A673 (cell line): ENCODE data around the gene NCOR1. TPM values are rescaled to one million over a fixed set of nuclear protein-coding genes. Genes with fewer than 3 reads are reported as not detected.
A peak's percentile ranks its signal among the peaks of the same experiment; 100 is the strongest.
"Not testable (repeated sequence)": the region's sequence is repeated elsewhere in the genome, so short reads cannot be mapped to it uniquely, and the experiment has no call there.

Source experiments
- BruUV-seq: library from RNA; stranded (reverse); fragments of 400-500 nt; replicated peaks from 2 replicates; lab custom pipeline; 2021; lab: Mats Ljungman, UMichigan
- CTCF ChIA-PET: fragments of 300-600 bp; sonication (Branson Sonifier 250); formaldehyde crosslinking; loops from one replicate; lab custom pipeline; 2022; ENCODE audit warnings: antibody characterized with exemption; lab: Charles Lee
- POLR2A ChIA-PET: fragments of 300-600 bp; sonication (Branson Sonifier 250); formaldehyde crosslinking; loops from one replicate; lab custom pipeline; 2022; ENCODE audit warnings: antibody characterized with exemption; ENCODE audit not compliant: low non-redundant PET; lab: Charles Lee
- DNase-seq: peaks from one replicate; pipeline ENCODE4 v3.0.0-alpha.2; 2015; ENCODE audit warnings: low spot score
- H3K27ac ChIP-seq: fragments of 200-600 bp; sonication (generic); 2 replicates; pipeline ENCODE4 v1.5.1; 2016; ENCODE audit warnings: mixed run types, low read depth, mild to moderate bottlenecking, mixed read lengths, antibody characterized with exemption, low read length; ENCODE audit not compliant: poor library complexity, severe bottlenecking
- H3K27me3 ChIP-seq: fragments of 200-600 bp; sonication (generic); replicated peaks from 2 replicates; pipeline ENCODE4 v1.6.1; 2017; ENCODE audit warnings: mixed run types, low read depth, mild to moderate bottlenecking, mixed read lengths, antibody characterized with exemption, low read length; ENCODE audit not compliant: insufficient read depth, poor library complexity
- H3K36me3 ChIP-seq: fragments of 200-600 bp; sonication (generic); 2 replicates; pipeline ENCODE4 v1.6.1; 2016; ENCODE audit warnings: mixed run types, mild to moderate bottlenecking, mixed read lengths, antibody characterized with exemption, low read length; ENCODE audit not compliant: insufficient read depth, poor library complexity, severe bottlenecking
- H3K4me1 ChIP-seq: fragments of 200-600 bp; sonication (generic); 2 replicates; pipeline ENCODE4 v1.6.1; 2017; ENCODE audit warnings: mixed run types, mild to moderate bottlenecking, mixed read lengths, antibody characterized with exemption, low read length; ENCODE audit not compliant: insufficient read depth, poor library complexity, severe bottlenecking
- H3K4me3 ChIP-seq: fragments of 200-600 bp; sonication (generic); 2 replicates; pipeline ENCODE4 v1.5.1; 2016; ENCODE audit warnings: low read depth, mixed run types, mild to moderate bottlenecking, mixed read lengths, low read length; ENCODE audit not compliant: poor library complexity, severe bottlenecking
- H3K9me3 ChIP-seq: fragments of 200-600 bp; sonication (generic); 2 replicates; pipeline ENCODE4 v1.6.1; 2016; ENCODE audit warnings: mixed run types, low read depth, mild to moderate bottlenecking, mixed read lengths, antibody characterized with exemption, low read length; ENCODE audit not compliant: poor library complexity, severe bottlenecking
- CTCF ChIP-seq: fragments of 300-800, 200-600 bp; sonication (generic); conservative IDR thresholded peaks from 2 replicates; pipeline ENCODE4 v1.5.1; 2017; ENCODE audit warnings: low read depth, mild to moderate bottlenecking, antibody characterized with exemption, low read length, moderate library complexity, mixed read lengths
- EZH2 ChIP-seq: fragments of 200-600 bp; sonication (generic); IDR thresholded peaks from 2 replicates; pipeline ENCODE4 v1.6.1; 2017; ENCODE audit warnings: borderline replicate concordance, low read depth, mild to moderate bottlenecking, mixed read lengths, antibody characterized with exemption, low read length; ENCODE audit not compliant: poor library complexity, severe bottlenecking
- intact Hi-C: fragments of 100-400 bp; cut with micrococcal nuclease; formaldehyde crosslinking; loops from one replicate; pipeline ENCODE4 v1.10.0; 2022; ENCODE audit not compliant: unreplicated experiment
- total RNA-seq: library from RNA; stranded (reverse); gene quantifications from 2 replicates; pipeline ENCODE4 v1.2.3, GENCODE V29; 2021

The NCOR1 gene
- total RNA-seq, 1 experiment from 2014 or later, result 150 TPM

- Histone ChIP-seq H3K4me1 (no peaks in the 10 kb centered on the region), H3K9me3 (no peaks in the 10 kb centered on the region), H3K27me3 (no peaks in the 10 kb centered on the region), H3K36me3 (peaks cover 26% of the 10 kb centered on the region), H3K27ac (no peak overlapping the region), H3K4me3 (no peak overlapping the region)
- DNase-seq, result no peak
- CTCF ChIA-PET, result no interaction called here
- POLR2A ChIA-PET, result no interaction called here
- TSS peak; percentile 12 for BruUV-seq
- intact Hi-C loops, result no loop called here
- TF ChIP-seq CTCF (no peak), EZH2 (no peak)
These were observed 65.0 kb downstream of the NCOR1 start for GRCh38 chr17:16150251-16150856.

DNA sequence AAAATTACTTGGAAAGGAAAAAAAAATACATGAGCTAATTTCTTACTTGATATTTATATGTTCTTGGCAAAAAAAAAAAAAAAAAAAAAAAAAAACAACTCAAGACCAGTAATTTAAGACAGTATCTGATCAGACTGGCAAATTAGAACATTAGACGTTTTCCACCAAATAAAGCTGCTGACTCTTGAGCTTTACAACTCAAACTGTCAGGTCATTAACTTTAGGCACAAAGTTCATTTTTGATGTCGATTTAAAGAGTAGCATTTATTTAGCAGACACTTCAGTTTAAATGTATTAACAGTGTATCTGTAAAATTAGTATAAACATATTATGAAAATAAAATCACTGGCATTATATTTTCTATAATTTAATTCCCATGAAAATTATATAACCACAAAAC lies 66.7 kb downstream of the NCOR1 start:
- no peaks in the 10 kb centered on the region for H3K27me3 ChIP-seq

GRCh38 chr17:16145319-16145890 lies 69.9 kb downstream of the NCOR1 start:
- H3K4me3 ChIP-seq, intact Hi-C loops, H3K4me1 ChIP-seq, H3K9me3 ChIP-seq, CTCF ChIA-PET, H3K27me3 ChIP-seq, H3K27ac ChIP-seq, POLR2A ChIA-PET, BruUV-seq, DNase-seq: not testable (repeated sequence)
- H3K36me3 ChIP-seq, result peaks cover 32% of the 10 kb centered on the region

More for the DNA sequence above, 66.7 kb downstream of the NCOR1 start:
- Histone ChIP-seq H3K4me1 (no peaks in the 10 kb centered on the region), H3K36me3 (peaks cover 30% of the 10 kb centered on the region), H3K9me3 (no peaks in the 10 kb centered on the region), H3K27ac (no peak overlapping the region), H3K4me3 (no peak overlapping the region)
- DNase-seq, result no peak
- no TSS peak for BruUV-seq
- CTCF ChIA-PET, result no interaction called here
- TF ChIP-seq CTCF, result no peak
- TF ChIP-seq EZH2, result no peak
- POLR2A ChIA-PET, result no interaction called here
- intact Hi-C loops, result no loop called here

- no peak overlapping the region for H3K27ac ChIP-seq
- no peaks in the 10 kb centered on the region for H3K4me1 ChIP-seq
- CTCF ChIA-PET, result no interaction called here
- no peak overlapping the region for H3K4me3 ChIP-seq
- H3K27me3 ChIP-seq, result no peaks in the 10 kb centered on the region
- DNase-seq, result no peak
- BruUV-seq, result no TSS peak
- TF ChIP-seq CTCF (no peak), EZH2 (no peak)
- POLR2A ChIA-PET, result no interaction called here
- peaks cover 45% of the 10 kb centered on the region for H3K36me3 ChIP-seq
- no peaks in the 10 kb centered on the region for H3K9me3 ChIP-seq
- intact Hi-C loops, result no loop called here
These were observed 73.6 kb downstream of the NCOR1 start for GRCh38 chr17:16141685-16142084.
